Hypothalamus (tissue), 51 donors: ENCODE results near the gene GRK3.

Source experiments
- DNase-seq, 51 donors: peaks; one replicate each; lab custom pipeline; 2025; lab: John Stamatoyannopoulos, UW

The GRK3 gene

GRCh38 chr22:25722223-25722622 lies 157.7 kb downstream of the GRK3 start:
- no peak for DNase-seq

GRCh38 chr22:25722626-25723025 lies 158.2 kb downstream of the GRK3 start:
- no peak for DNase-seq

DNA sequence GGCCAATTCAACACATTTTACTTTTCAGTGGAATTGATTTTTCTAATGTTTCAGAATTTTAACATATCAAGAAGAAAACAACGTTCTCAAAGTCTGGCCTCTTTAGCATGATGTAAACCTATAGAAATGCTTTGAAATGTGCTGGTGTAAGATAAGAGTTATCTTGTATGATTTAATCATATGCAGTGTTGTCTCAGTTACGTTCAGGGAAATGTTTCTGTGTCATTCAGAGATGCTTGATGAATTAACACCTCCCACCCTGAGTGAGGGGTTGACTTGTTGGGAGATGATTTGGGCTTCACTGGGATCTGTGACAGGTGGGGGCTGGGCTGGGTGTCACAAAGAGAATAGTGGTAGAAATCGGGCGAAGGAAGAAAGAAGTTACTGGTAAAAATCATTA lies 161.8 kb downstream of the GRK3 start:
- DNase-seq = no peak

- no peak for DNase-seq
These were observed 163.6 kb downstream of the GRK3 start for GRCh38 chr22:25728071-25728470.

DNA sequence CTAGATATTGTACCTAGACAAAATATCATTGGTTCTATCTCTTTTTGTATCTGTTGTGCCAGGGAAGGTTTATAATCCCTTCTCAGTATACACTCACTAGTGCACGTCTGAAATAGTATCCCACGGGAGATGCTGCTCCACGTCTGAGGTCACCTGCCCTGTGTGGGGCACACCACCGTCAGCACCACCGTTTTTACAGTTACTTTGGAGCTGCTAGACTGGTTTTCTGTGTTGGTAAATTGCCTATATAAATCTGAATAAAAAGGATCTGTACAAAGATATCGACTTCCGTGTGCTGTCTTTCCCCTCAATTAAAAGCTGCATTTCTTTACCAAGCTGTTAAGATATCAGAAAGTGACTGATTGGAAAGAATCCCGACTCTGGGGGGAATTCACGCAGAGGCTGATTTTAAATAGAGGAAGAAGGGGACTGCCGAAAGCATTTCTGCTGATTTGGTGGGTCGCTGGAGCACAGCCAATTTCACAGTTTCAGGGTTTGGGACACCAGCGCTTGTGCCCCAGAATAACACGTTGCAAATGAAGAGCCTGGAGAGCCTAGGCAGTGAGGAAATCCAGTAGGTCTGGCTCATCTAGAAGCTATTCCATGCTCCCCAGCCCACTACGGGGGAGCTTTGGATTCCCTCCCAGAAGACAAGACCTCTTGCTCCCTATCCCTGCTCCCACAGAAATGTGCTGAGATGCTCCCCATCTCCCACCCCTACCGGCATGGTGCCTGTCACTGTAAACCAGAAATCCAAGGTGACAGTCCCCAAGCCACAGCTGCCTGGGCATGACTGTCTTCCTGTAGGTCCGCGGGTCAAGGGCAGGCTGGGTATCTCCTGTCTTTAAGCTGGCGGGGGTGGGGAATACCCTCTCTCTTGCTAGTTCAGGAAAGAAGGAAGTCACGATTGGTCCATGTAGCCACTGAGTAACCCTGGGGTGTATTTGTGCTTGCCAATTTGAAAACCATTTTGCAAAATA lies 164.8 kb downstream of the GRK3 start:
- DNase-seq = no peak

- no peak for DNase-seq
These were observed 171.2 kb downstream of the GRK3 start for GRCh38 chr22:25735650-25736049.

DNA sequence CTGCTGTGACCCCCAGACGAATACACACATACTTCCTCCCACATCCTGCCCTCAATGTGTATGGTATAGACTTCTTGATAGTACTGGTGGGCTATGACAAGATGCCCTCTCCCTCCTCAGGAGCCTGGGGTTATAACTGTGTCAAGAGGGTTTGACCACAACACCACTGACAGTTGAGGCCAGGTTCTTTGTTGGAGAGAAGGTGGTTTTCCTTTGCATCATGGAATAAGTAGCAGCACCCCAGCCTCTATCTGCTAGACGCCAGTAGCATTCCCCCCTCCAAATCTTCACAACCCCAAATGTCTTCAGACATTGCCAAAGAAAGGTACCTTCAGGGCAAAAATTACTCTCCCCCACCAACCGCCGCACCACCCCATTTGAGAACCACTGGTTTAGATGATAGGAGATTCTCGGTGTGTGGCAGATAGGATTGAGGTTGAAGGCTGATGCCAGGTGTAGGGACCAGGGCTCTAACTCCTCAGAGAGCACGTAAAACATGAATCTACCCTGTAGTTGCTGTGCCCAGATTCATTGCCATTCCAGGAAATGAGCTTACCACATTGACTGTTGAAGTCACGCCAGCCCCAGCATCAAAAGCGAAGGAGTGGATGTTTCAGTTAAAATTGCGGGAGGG lies 172.0 kb downstream of the GRK3 start:
- no peak for DNase-seq

DNA sequence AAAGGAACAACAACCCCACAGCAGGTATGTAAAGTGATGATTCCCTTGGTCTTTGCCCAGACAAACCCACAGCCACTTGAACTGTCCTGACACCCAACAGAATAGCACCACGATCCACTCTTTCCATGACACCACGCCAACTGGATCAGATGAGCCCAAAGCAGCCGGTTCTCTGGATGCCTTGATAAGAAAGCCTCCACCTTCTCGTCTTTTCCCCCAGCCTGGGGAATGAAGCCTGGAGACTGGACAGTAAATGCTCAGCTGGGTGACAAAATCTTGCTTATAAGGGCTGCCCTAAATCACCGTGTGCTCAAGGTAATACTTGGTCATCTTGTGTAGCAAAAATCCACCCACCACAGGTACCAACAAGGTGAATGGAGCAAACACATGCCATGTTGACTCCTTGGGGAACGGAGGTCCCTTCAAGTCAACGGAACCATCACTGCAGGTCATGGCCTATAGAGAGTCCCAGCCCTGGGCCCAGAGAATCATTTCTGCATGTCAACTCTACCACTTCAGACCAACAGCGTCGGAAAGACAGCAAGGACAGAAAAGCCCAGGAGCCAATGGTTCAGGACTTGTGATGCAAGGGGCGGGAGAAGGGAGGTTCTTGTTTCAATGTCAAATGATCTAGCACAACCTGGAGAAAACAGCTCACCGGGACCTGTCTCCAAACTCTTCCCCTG lies 175.3 kb downstream of the GRK3 start:
- no peak for DNase-seq

DNA sequence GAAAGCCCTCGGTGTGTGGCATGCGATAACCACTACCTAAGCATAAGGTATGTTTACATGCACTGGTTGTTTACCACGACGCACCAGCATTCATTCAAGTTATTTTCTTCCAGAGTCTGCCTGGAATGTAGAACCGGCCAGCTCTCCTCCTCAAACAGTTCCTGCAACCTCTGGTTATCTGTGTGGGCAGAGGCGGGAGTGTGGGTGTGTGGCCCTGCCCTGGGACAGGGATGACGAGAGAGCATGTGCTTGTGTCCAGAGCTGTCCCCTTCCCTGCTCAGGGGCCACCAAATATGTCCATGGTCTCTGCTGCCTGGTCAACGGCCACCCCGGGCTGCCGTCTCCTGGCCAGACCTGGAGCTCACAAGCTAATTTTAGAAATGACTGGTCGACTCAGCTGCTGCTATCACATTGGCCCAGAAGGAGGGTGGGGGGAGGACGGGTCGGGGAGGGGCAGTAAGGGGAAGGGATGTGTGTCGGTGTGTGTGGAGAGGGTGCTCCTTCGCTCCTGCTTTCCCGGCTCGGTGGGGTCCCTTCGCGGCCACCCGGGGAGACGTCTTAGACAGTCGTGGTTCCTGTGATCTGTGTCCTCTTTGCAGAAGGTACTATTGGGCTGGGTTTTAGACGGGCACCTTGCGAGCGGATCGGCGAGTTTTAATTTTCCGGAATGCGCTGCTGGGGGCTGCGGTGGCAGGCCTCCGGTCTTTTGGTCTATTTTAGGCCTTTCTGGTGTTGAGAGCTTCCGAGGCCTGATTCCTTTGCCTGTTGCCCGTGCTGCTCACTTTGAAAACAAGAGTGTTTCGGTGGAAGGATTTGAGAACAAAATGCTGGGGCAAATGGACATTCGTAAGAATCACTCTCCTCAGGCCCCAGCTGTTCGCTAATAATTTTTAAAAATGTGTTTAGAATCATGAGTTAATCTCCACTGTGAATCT lies 177.5 kb downstream of the GRK3 start, which contains the start of gene MYO18B:
Gene MYO18B (plus strand): TSS at position 497 of the 935 bp plus-strand sequence. CDS start 18,905 bp downstream, outside the sequence.
- DNase-seq = no peak

DNA sequence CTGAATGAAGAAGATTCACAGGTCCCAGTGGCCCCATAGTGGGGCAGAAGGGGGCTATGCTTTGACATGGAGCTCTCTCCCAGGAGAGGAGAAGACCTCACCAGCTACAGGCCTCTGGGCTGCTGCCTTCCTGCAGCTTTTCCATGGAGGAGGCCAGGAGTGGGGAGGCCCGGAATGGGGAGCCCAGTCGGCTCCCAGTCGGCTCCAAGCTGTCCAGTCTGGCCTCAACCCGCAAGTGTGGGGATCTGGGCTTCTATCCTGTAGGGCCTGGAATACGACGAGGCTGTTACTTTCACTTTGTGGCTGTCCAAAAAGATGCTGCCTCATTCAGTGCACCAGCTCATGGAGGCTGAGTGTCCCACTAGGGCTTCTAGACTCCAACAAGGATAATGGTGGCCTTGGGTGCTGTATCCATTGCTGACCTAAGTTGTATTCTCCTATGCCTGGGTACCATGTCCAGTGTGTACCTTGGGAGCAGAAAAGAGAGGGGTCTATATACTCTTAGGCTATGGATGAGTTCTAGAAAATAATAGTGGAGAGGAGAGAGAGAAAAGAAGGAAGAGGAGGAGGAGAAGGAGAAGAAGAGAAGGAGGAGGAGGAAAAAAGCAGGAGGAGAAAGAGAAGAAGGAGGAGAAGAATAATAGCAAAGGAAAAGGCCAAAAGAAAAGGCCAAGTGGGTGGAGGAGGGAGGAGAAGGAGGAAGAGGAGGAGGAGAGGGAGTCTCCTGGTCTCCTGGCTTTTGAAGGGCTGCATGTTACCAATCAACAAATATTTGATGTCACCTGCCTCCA lies 178.6 kb downstream of the GRK3 start:
- no peak for DNase-seq

DNA sequence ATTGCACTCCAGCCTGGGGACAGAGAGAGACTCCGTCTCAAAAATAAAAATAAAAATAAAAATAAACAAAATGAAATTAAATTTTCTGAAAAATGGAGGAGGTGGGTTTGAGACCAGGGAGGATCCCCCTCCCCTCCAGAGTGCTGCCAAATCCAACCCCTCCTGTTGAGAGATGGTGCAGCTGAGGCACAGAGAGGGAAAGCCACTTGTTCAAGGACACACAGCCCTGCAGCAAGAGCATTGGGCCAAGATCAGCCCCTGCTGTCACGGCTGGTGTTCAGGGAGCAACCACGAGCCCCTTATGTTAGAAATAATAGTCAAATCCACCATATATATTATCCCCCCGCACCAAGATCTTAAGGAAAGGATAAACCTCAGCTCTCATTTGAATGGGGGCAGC lies 180.2 kb downstream of the GRK3 start:
- DNase-seq = no peak

- DNase-seq = no peak
These were observed 181.0 kb downstream of the GRK3 start for GRCh38 chr22:25745341-25746011.

GRCh38 chr22:25746012-25746373 lies 181.5 kb downstream of the GRK3 start:
- DNase-seq = no peak

GRCh38 chr22:25747245-25747944 lies 182.9 kb downstream of the GRK3 start:
- no peak for DNase-seq

- no peak for DNase-seq
These were observed 183.7 kb downstream of the GRK3 start for GRCh38 chr22:25748140-25748539.

GRCh38 chr22:25748704-25749103 lies 184.2 kb downstream of the GRK3 start:
- no peak for DNase-seq

DNA sequence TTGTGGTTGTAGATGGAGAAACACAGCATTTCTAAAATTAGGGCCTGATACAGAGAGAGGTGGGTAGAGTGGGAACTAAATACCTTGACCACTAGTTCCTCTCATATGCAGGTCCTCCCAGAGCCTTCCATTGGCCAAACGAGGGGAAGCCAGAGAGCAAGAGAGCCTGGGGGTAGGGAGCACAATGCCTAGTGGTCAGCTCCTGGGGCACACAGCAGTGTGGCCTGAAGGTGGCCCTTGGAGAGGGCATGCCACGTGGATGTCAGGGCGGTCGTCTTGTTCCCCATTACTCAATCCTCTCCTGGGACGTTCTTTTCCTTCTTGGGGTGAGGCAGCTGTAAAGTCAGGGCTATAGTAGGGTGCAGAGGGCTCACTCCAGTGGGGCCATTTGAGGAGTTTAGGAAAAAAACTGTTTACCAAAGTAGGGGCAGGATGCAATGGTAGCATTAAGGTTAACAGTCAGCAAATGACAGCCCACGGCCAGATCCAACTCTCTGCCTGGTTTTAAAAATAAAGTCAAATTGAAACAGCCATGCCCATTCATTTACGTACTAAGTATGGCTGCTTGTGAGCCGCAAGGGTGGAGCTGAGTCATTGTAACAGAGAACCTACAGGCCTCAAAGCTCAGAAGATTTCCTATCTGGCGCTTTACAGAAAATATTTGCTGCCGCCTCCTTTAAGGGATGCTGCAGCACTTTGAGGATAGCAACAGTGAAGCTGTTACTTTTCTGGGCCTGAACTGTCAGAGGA lies 185.1 kb downstream of the GRK3 start:
- no peak for DNase-seq
